ENCODE measurements around the gene ALX3. TPM values are rescaled to one million over a fixed set of nuclear protein-coding genes. Genes with fewer than 3 reads are reported as not detected.

The ALX3 gene
- total RNA-seq, 1 donor from 2014 or later = not detected

GRCh38 chr1:110056285-110056683, 14.2 kb downstream of the ALX3 start:
- peaks cover 11% of the 10 kb centered on the region for H3K4me1 Mint-ChIP-seq (ENCODE audit: unreplicated experiment)
- H3K27me3 Mint-ChIP-seq (ENCODE audit: unreplicated experiment) = no peaks in the 10 kb centered on the region
- no peak overlapping the region for H3K27ac Mint-ChIP-seq (ENCODE audit: unreplicated experiment)
- TF ChIP-seq CTCF (IDR thresholded peaks at IDR 0.05) = no peak
- no peak for DNase-seq (ENCODE audit: extremely low spot score, unreplicated experiment)
- H3K9me3 Mint-ChIP-seq (ENCODE audit: unreplicated experiment) = no peaks in the 10 kb centered on the region
- H3K4me3 Mint-ChIP-seq (ENCODE audit: unreplicated experiment) = no peak overlapping the region
- peaks cover 55% of the 10 kb centered on the region for H3K36me3 Mint-ChIP-seq (ENCODE audit: unreplicated experiment)

- no peak for DNase-seq (ENCODE audit: extremely low spot score, unreplicated experiment)
- Mint-ChIP-seq H3K9me3 (ENCODE audit: unreplicated experiment) (no peaks in the 10 kb centered on the region), H3K27ac (ENCODE audit: unreplicated experiment) (peak overlapping the region; percentile 31), H3K4me3 (ENCODE audit: unreplicated experiment) (no peak overlapping the region), H3K4me1 (ENCODE audit: unreplicated experiment) (peaks cover 11% of the 10 kb centered on the region), H3K27me3 (ENCODE audit: unreplicated experiment) (no peaks in the 10 kb centered on the region), H3K36me3 (ENCODE audit: unreplicated experiment) (peaks cover 55% of the 10 kb centered on the region)
- no peak for TF ChIP-seq CTCF (IDR thresholded peaks at IDR 0.05)
These were observed 14.8 kb downstream of the ALX3 start for GRCh38 chr1:110055493-110056284.

- Mint-ChIP-seq H3K9me3 (ENCODE audit: unreplicated experiment) (no peaks in the 10 kb centered on the region), H3K4me3 (ENCODE audit: unreplicated experiment) (no peak overlapping the region), H3K27me3 (ENCODE audit: unreplicated experiment) (no peaks in the 10 kb centered on the region), H3K36me3 (ENCODE audit: unreplicated experiment) (peaks cover 49% of the 10 kb centered on the region), H3K27ac (ENCODE audit: unreplicated experiment) (no peak overlapping the region), H3K4me1 (ENCODE audit: unreplicated experiment) (peaks cover 11% of the 10 kb centered on the region)
- peak; percentile 94 for TF ChIP-seq CTCF (IDR thresholded peaks at IDR 0.05)
- DNase-seq (ENCODE audit: extremely low spot score, unreplicated experiment) = no peak
These were observed 16.7 kb downstream of the ALX3 start for GRCh38 chr1:110053552-110054428.

- TF ChIP-seq CTCF (IDR thresholded peaks at IDR 0.05) = no peak
- no peak for DNase-seq (ENCODE audit: extremely low spot score, unreplicated experiment)
- Mint-ChIP-seq H3K27ac (ENCODE audit: unreplicated experiment) (no peak overlapping the region), H3K4me3 (ENCODE audit: unreplicated experiment) (no peak overlapping the region), H3K36me3 (ENCODE audit: unreplicated experiment) (peaks cover 54% of the 10 kb centered on the region), H3K9me3 (ENCODE audit: unreplicated experiment) (no peaks in the 10 kb centered on the region), H3K4me1 (ENCODE audit: unreplicated experiment) (peaks cover 11% of the 10 kb centered on the region), H3K27me3 (ENCODE audit: unreplicated experiment) (no peaks in the 10 kb centered on the region)
These were observed 19.2 kb downstream of the ALX3 start for GRCh38 chr1:110051262-110051648.
